Measurements from ENCODE around the gene CFTR.

DNA sequence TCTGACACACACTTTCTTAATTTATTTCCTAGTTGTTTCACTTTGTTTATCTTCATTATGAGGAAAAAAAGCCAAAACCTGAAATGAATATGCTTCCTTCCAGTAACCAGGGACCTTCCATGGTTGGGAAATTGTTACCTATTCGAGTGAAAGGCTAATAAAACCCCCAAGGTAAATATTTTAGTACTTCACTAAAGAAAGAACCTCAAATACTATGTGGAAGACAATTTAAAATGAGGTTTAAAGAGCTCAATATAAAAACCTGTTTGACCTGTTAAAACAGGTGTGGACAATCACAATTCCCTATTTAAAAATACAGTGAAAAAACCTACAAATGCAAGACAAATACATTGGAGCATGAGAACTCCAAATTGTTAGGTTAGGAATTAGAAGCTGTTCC lies 192.6 kb downstream of the CFTR start:
- TF ChIP-seq, protein P1, sequence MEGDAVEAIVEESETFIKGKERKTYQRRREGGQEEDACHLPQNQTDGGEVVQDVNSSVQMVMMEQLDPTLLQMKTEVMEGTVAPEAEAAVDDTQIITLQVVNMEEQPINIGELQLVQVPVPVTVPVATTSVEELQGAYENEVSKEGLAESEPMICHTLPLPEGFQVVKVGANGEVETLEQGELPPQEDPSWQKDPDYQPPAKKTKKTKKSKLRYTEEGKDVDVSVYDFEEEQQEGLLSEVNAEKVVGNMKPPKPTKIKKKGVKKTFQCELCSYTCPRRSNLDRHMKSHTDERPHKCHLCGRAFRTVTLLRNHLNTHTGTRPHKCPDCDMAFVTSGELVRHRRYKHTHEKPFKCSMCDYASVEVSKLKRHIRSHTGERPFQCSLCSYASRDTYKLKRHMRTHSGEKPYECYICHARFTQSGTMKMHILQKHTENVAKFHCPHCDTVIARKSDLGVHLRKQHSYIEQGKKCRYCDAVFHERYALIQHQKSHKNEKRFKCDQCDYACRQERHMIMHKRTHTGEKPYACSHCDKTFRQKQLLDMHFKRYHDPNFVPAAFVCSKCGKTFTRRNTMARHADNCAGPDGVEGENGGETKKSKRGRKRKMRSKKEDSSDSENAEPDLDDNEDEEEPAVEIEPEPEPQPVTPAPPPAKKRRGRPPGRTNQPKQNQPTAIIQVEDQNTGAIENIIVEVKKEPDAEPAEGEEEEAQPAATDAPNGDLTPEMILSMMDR (conservative IDR thresholded peaks at IDR 0.05; ENCODE audit: low read depth, low read length), result no peak
- no peak for TF ChIP-seq EZH2 (IDR thresholded peaks at IDR 0.05; ENCODE audit: borderline replicate concordance, low read depth, low read length, poor library complexity, severe bottlenecking)

All from A673 (cell line).